OCI-LY7 (cell line): ENCODE data around the gene NUP188.

ENCODE experiments used
- EZH2phosphoT487 ChIP-seq: fragments of 200-600 bp; sonication (generic); IDR thresholded peaks from 2 replicates; pipeline ENCODE4 v1.6.1; 2018; ENCODE audit warnings: low read depth, borderline replicate concordance, mild to moderate bottlenecking, mixed run types, antibody characterized with exemption, low read length, moderate library complexity, mixed read lengths
- TF ChIP-seq, protein P1 (sequence below): fragments of 200-600 bp; sonication (generic); conservative IDR thresholded peaks from 2 replicates; pipeline ENCODE4 v1.5.1; 2014; ENCODE audit warnings: mild to moderate bottlenecking, antibody characterized with exemption, low read length, moderate library complexity, mixed read lengths

DNA sequence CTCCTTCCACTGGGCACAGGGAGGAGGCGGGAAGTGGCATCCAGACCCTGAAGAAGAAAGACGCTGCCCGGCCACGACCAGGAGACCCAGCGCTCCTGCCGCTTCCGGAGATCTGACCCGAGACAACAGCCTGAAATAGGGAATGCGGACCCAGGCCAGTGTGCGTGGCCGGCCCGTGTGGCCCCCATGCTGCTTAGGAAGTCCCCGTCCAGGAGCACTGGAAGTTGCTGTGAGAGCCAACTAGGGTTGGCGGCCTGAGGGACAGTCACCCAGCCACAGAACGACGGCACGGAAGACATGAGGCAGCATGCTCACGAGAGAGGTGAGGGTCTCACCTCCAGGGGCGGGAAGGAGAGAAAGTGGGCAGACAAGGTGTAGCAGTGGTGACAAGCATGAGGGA lies 63.7 kb downstream of the NUP188 start:
- TF ChIP-seq, protein P1, sequence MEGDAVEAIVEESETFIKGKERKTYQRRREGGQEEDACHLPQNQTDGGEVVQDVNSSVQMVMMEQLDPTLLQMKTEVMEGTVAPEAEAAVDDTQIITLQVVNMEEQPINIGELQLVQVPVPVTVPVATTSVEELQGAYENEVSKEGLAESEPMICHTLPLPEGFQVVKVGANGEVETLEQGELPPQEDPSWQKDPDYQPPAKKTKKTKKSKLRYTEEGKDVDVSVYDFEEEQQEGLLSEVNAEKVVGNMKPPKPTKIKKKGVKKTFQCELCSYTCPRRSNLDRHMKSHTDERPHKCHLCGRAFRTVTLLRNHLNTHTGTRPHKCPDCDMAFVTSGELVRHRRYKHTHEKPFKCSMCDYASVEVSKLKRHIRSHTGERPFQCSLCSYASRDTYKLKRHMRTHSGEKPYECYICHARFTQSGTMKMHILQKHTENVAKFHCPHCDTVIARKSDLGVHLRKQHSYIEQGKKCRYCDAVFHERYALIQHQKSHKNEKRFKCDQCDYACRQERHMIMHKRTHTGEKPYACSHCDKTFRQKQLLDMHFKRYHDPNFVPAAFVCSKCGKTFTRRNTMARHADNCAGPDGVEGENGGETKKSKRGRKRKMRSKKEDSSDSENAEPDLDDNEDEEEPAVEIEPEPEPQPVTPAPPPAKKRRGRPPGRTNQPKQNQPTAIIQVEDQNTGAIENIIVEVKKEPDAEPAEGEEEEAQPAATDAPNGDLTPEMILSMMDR: no peak
- TF ChIP-seq EZH2phosphoT487: no peak
